T-cell (primary cell): ENCODE data around the gene EXOC6. TPM values are rescaled to one million over a fixed set of nuclear protein-coding genes. Genes with fewer than 3 reads are reported as not detected.
"Not testable (repeated sequence)": the region's sequence is repeated elsewhere in the genome, so short reads cannot be mapped to it uniquely, and the experiment has no call there.

Experiments
- ATAC-seq, 4 experiments: fragments of 200-7000 bp in 3 of 4; fragments of 150-1000 bp in 1 of 4; cut with Tn5 transposase; replicated peaks in 1 of 4; 1 replicate in 3 of 4; 2 replicates in 1 of 4; pipeline ENCODE4 v1.10.0; 2021; ENCODE audit warnings: moderate library complexity in 3 of 4, mild to moderate bottlenecking in 2 of 4, moderate number of reproducible peaks in 1 of 4
- CTCF ChIA-PET, 2 donors: fragments of 300-600 bp; sonication (Branson Sonifier 250); formaldehyde crosslinking; loops; one replicate each; lab custom pipeline; 2022; ENCODE audit warnings: antibody characterized with exemption in 2 of 2; lab: Charles Lee
- POLR2A ChIA-PET, 2 donors: fragments of 300-600 bp; sonication (Branson Sonifier 250); formaldehyde crosslinking; loops; one replicate each; lab custom pipeline; 2022; ENCODE audit warnings: antibody characterized with exemption in 2 of 2; lab: Charles Lee
- DNase-seq, 35 experiments: peaks; one replicate each; pipeline versions ENCODE4 v3.0.0 to v3.0.0-alpha.2; 2013 to 2023
- H3K27ac ChIP-seq: one replicate; pipeline ENCODE4 v1.5.1; 2013; ENCODE audit warnings: low read length
- H3K27me3 ChIP-seq, 2 experiments: replicated peaks in 1 of 2; 1 replicate in 1 of 2; 2 replicates in 1 of 2; pipeline versions ENCODE4 v1.6.1 to v1.7.0; 2013; ENCODE audit warnings: low read length in 1 of 2, mixed read lengths in 1 of 2; ENCODE audit not compliant: control insufficient read depth in 2 of 2, insufficient read depth in 2 of 2; ENCODE audit errors: extremely low read depth in 1 of 2
- H3K36me3 ChIP-seq, 2 donors: 1 replicate in 1 of 2; 2 replicates in 1 of 2; pipeline versions ENCODE4 v1.6.1 to v1.7.0; 2013; ENCODE audit warnings: low read length in 1 of 2; ENCODE audit not compliant: control insufficient read depth in 2 of 2, insufficient read depth in 1 of 2; ENCODE audit errors: extremely low read depth in 1 of 2
- H3K4me1 ChIP-seq, 2 experiments: 1 replicate in 1 of 2; 2 replicates in 1 of 2; pipeline versions ENCODE4 v1.6.1 to v1.7.0; 2013; ENCODE audit warnings: low read length in 2 of 2, mixed read lengths in 1 of 2; ENCODE audit not compliant: insufficient read depth in 2 of 2, control insufficient read depth in 1 of 2; ENCODE audit errors: extremely low read depth in 1 of 2
- H3K4me3 ChIP-seq, 2 donors: 1 replicate in 1 of 2; 2 replicates in 1 of 2; pipeline versions ENCODE4 v1.5.1 to v1.7.0; 2013; ENCODE audit warnings: mild to moderate bottlenecking in 2 of 2, low read length in 1 of 2, moderate library complexity in 1 of 2; ENCODE audit not compliant: control insufficient read depth in 1 of 2; ENCODE audit errors: extremely low read depth in 1 of 2
- H3K9me3 ChIP-seq: 2 replicates; pipeline ENCODE4 v1.7.0; 2013
- H3K27ac Mint-ChIP-seq, 2 donors: one replicate each; pipeline ENCODE4 v1.8.0; 2020 to 2021; ENCODE audit warnings: mild to moderate bottlenecking in 2 of 2, mixed read lengths in 2 of 2
- H3K27me3 Mint-ChIP-seq, 2 donors: one replicate each; pipeline ENCODE4 v1.8.0; 2021 to 2022; ENCODE audit warnings: mixed read lengths in 2 of 2
- H3K36me3 Mint-ChIP-seq: one replicate; pipeline ENCODE4 v1.8.0; 2021; ENCODE audit warnings: mixed read lengths
- H3K4me1 Mint-ChIP-seq, 3 donors: one replicate each; pipeline ENCODE4 v1.8.0; 2020 to 2022; ENCODE audit warnings: mixed read lengths in 3 of 3, mild to moderate bottlenecking in 1 of 3
- H3K4me3 Mint-ChIP-seq, 3 donors: one replicate each; pipeline ENCODE4 v1.8.0; 2020 to 2022; ENCODE audit warnings: mild to moderate bottlenecking in 3 of 3, mixed read lengths in 3 of 3, moderate library complexity in 3 of 3
- H3K9me3 Mint-ChIP-seq, 3 donors: one replicate each; pipeline ENCODE4 v1.8.0; 2020 to 2022; ENCODE audit warnings: mixed read lengths in 3 of 3
- WGBS: methylation state at CpG from one replicate; pipeline ENCODE4 v1.1.5; 2013; ENCODE audit warnings: missing lambda C conversion rate; ENCODE audit not compliant: insufficient coverage; 5-methylcytosine and 5-hydroxymethylcytosine counted together
- total RNA-seq, 35 experiments: library from RNA in 6 of 35; stranded (reverse) in 6 of 35; fragments of 120-200 nt in 1 of 35; gene quantifications; one replicate each; pipeline versions ENCODE4 v1.2.1 to v1.2.4 and lab custom pipeline; 2013 to 2026

Gene EXOC6
- total RNA-seq, 5 donors from 2014 or later (not counting 1 experiment from before 2014, with no cell fraction given) = 8.7 to 13.3 (median 9.7) TPM

DNA sequence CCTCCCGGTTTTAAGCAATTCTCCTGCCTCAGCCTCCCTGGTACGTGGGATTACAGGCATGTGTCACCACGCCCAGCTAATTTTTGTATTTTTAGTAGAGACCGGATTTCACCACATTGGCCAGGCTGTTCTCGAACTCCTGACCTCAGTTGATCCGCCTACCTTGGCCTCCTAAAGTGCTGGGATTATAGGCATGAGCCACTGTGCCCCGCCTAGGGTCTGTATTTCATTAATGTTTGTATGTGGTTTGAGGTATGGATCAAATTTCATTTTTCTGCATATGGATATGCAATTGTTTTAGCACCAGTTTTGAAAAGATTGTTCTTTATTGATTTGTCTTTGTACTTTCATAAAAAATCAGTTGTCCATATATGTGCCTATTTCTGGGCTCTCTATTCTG is 251.3 kb downstream of the EXOC6 start:
- no peak overlapping the region for H3K27ac Mint-ChIP-seq
- H3K9me3 ChIP-seq = no peaks in the 10 kb centered on the region
- peaks cover 0 to 7% (median 2%) of the 10 kb centered on the region in 3 donors for H3K9me3 Mint-ChIP-seq
- ChIA-PET CTCF (interaction anchor here in 1 of 2 donors (1.5 kb wide), 1 partner anchor 16 kb away, joined by 3 read pairs; no protein-coding TSS in a partner anchor), POLR2A (no interaction called here)
- H3K27me3 ChIP-seq = no peaks in the 10 kb centered on the region
- no peaks in the 10 kb centered on the region for H3K36me3 ChIP-seq
- peaks cover 0 to 1% of the 10 kb centered on the region in 2 donors for H3K27me3 Mint-ChIP-seq
- H3K4me3 ChIP-seq = no peak overlapping the region
- no peak for DNase-seq
- ATAC-seq = no peak
- no peak overlapping the region for H3K4me3 Mint-ChIP-seq
- H3K4me1 Mint-ChIP-seq = no peaks in the 10 kb centered on the region
- WGBS = 94% methylated on average over 7 of the region's 7 CpGs
- no peaks in the 10 kb centered on the region for H3K36me3 Mint-ChIP-seq
- H3K4me1 ChIP-seq = no peaks in the 10 kb centered on the region
- no peak overlapping the region for H3K27ac ChIP-seq

DNA sequence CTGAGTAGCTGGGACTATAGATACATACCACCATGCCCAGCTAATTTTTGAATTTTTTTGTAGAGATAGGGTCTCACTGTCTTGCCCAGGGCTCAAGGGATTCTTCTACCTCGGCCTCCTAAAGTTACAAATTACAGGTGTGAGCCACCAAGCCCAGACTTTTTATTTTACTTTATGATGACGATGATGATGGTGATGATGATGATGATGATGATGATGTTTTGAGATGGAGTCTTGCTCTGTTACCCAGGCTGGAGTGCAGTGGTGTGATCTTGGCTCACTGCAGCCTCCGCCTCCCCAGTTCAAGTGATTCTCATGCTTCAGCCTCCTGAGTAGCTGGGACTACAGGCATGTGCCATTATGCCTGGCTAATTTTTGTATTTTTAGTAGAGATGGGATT is 252.8 kb downstream of the EXOC6 start:
- ATAC-seq, H3K4me3 Mint-ChIP-seq: not testable (repeated sequence)
- 100% methylated on average over 2 of the region's 3 CpGs for WGBS

DNA sequence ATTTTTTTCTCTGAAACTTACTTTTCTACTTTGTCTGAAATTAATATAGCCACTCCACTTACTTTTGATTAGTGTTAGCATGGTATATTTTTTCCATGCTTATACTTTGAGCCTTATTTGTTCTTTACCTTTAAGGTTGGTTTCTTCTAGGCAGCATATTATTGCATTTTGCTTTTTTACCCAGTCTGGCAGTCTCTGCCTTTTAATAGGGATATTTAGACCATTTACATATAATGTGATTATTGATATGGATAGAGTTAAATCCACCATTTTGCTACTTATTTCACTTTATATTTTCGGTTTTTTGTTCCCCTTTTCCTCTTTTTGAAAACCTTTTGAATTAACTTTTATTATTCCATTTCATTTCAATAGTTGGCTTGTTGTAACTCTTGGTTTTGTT is 255.6 kb downstream of the EXOC6 start:
- ATAC-seq = no peak
- CTCF ChIA-PET = interaction anchor here in 1 of 2 donors (0.6 kb wide), 1 partner anchor 23 kb away, joined by 3 read pairs; no protein-coding TSS in a partner anchor

More for the DNA sequence above, 252.8 kb downstream of the EXOC6 start:
- H3K9me3 Mint-ChIP-seq, H3K36me3 Mint-ChIP-seq, H3K4me1 ChIP-seq, H3K27me3 Mint-ChIP-seq, H3K27me3 ChIP-seq, DNase-seq, H3K9me3 ChIP-seq, H3K4me1 Mint-ChIP-seq, H3K4me3 ChIP-seq, H3K27ac Mint-ChIP-seq, H3K27ac ChIP-seq, POLR2A ChIA-PET, H3K36me3 ChIP-seq: not testable (repeated sequence)
- CTCF ChIA-PET = interaction anchor here in 1 of 2 donors (1.5 kb wide), 1 partner anchor 14 kb away, joined by 3 read pairs; no protein-coding TSS in a partner anchor

DNA sequence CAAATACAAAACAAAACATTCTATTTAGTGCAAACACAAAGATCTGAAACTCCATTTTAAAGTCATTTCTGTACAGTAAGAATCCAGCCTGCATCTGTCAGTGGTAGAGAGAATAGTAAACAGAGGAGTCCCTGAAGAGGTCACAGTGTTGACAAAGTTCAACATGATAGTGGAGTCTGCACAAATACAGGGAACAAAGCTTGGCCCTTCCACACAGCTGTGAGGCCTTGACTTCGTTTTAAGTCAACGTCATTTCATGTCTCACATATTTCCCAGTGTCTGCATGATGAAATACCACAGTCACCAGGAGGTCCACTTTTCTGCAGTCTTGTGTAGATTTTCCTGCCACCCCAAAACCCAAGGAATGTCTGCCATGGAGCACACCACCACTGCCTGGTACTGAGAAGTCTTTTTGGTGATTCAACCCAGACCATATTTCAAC is 258.3 kb downstream of the EXOC6 start:
- CTCF ChIA-PET = no interaction called here
- H3K27ac Mint-ChIP-seq = no peak overlapping the region
- 74% methylated on average over 2 of the region's 2 CpGs for WGBS

More for the DNA sequence above, 255.6 kb downstream of the EXOC6 start:
- H3K4me3 Mint-ChIP-seq = no peak overlapping the region
- H3K27ac Mint-ChIP-seq = no peak overlapping the region
- Histone ChIP-seq H3K27me3 (no peaks in the 10 kb centered on the region), H3K27ac (no peak overlapping the region), H3K36me3 (no peaks in the 10 kb centered on the region), H3K4me3 (no peak overlapping the region), H3K4me1 (no peaks in the 10 kb centered on the region), H3K9me3 (no peaks in the 10 kb centered on the region)
- H3K27me3 Mint-ChIP-seq = peaks cover 0 to 1% of the 10 kb centered on the region in 2 donors
- POLR2A ChIA-PET = no interaction called here
- WGBS = no CpG with 5 or more reads among the region's 1 CpG
- peaks cover 0 to 7% (median 2%) of the 10 kb centered on the region in 3 donors for H3K9me3 Mint-ChIP-seq
- no peaks in the 10 kb centered on the region for H3K4me1 Mint-ChIP-seq
- H3K36me3 Mint-ChIP-seq = no peaks in the 10 kb centered on the region
- no peak for DNase-seq

More for the DNA sequence above, 258.3 kb downstream of the EXOC6 start:
- Histone ChIP-seq H3K36me3 (no peaks in the 10 kb centered on the region), H3K27me3 (no peaks in the 10 kb centered on the region), H3K9me3 (no peaks in the 10 kb centered on the region), H3K27ac (no peak overlapping the region), H3K4me3 (no peak overlapping the region), H3K4me1 (no peaks in the 10 kb centered on the region)
- Mint-ChIP-seq H3K9me3 (peaks cover 0 to 7% (median 2%) of the 10 kb centered on the region in 3 donors), H3K4me3 (no peak overlapping the region), H3K4me1 (no peaks in the 10 kb centered on the region), H3K27me3 (peaks cover 3 to 7% of the 10 kb centered on the region in 2 donors), H3K36me3 (no peaks in the 10 kb centered on the region)
- DNase-seq (no peak), ATAC-seq (no peak)
- POLR2A ChIA-PET = no interaction called here

Other genes with a start within 250 kb of the EXOC6 start
- 1 to 10 TPM; 1.3 to 5.8 (median 3.6) TPM for gene HHEX, start 158.6 kb upstream of the EXOC6 start, total RNA-seq
- under 1 TPM; 0.20 to 0.49 (median 0.38) TPM for gene CYP26C1, start 212.3 kb downstream of the EXOC6 start, total RNA-seq
- gene CYP26A1, start 225.4 kb downstream of the EXOC6 start, total RNA-seq = not detected